ENCODE measurements around the gene CAMK2D.

CAMK2D gene

GRCh38 chr4:113744667-113745240 is 16.8 kb downstream of the CAMK2D start:
- TF ChIP-seq CTCF (conservative IDR thresholded peaks at IDR 0.05): no peak
- H3K27ac ChIP-seq: no peak overlapping the region

- no peak overlapping the region for H3K27ac ChIP-seq
- no peak for TF ChIP-seq CTCF (conservative IDR thresholded peaks at IDR 0.05)
Observed at GRCh38 chr4:113743690-113744089, 17.8 kb downstream of the CAMK2D start.

- TF ChIP-seq CTCF (conservative IDR thresholded peaks at IDR 0.05): no peak
- no peak overlapping the region for H3K27ac ChIP-seq
Observed at GRCh38 chr4:113742643-113743042, 18.9 kb downstream of the CAMK2D start.

GRCh38 chr4:113741956-113742355 is 19.6 kb downstream of the CAMK2D start:
- H3K27ac ChIP-seq: no peak overlapping the region
- TF ChIP-seq CTCF (conservative IDR thresholded peaks at IDR 0.05): no peak

GRCh38 chr4:113740857-113741379 is 20.6 kb downstream of the CAMK2D start:
- no peak for TF ChIP-seq CTCF (conservative IDR thresholded peaks at IDR 0.05)
- H3K27ac ChIP-seq: no peak overlapping the region

GRCh38 chr4:113739197-113739596 is 22.3 kb downstream of the CAMK2D start:
- TF ChIP-seq CTCF (conservative IDR thresholded peaks at IDR 0.05): no peak
- H3K27ac ChIP-seq: no peak overlapping the region

- H3K27ac ChIP-seq: no peak overlapping the region
- no peak for TF ChIP-seq CTCF (conservative IDR thresholded peaks at IDR 0.05)
Observed at GRCh38 chr4:113738251-113738650, 23.3 kb downstream of the CAMK2D start.

Data from VCaP (cell line).